GM23338 (cell line): ENCODE measurements around the gene MAP2K5. TPM values are rescaled to one million over a fixed set of nuclear protein-coding genes. Genes with fewer than 3 reads are reported as not detected.

Source experiments
- ATAC-seq: fragments of 200-7000 bp; cut with Tn5 transposase; 3 replicates; pipeline ENCODE4 v1.9.1; 2020
- DNase-seq: peaks from one replicate; pipeline ENCODE4 v3.0.0-alpha.2; 2015; ENCODE audit warnings: low spot score
- H2AFZ ChIP-seq: fragments of 200-600 bp; sonication (generic); 2 replicates; pipeline ENCODE4 v1.8.0; 2016; ENCODE audit warnings: antibody characterized with exemption, mild to moderate bottlenecking, moderate library complexity
- H3F3A ChIP-seq: fragments of 200-600 bp; sonication (generic); replicated peaks from 2 replicates; pipeline ENCODE4 v1.8.0; 2017; ENCODE audit warnings: antibody characterized with exemption, mixed run types, low read depth
- H3K27ac ChIP-seq: fragments of 200-600 bp; sonication (generic); 2 replicates; pipeline ENCODE4 v1.6.1; 2016; ENCODE audit warnings: low read depth
- H3K27me3 ChIP-seq: fragments of 200-600 bp; sonication (generic); 2 replicates; pipeline ENCODE4 v1.8.0; 2016; ENCODE audit warnings: mild to moderate bottlenecking, mixed run types, moderate library complexity; ENCODE audit not compliant: insufficient read depth
- H3K36me3 ChIP-seq: fragments of 200-600 bp; sonication (generic); 2 replicates; pipeline ENCODE4 v1.8.0; 2016; ENCODE audit warnings: mild to moderate bottlenecking; ENCODE audit not compliant: insufficient read depth
- H3K4me1 ChIP-seq: fragments of 200-600 bp; sonication (generic); 2 replicates; pipeline ENCODE4 v1.8.0; 2016; ENCODE audit warnings: mild to moderate bottlenecking, moderate library complexity; ENCODE audit not compliant: insufficient read depth
- H3K4me2 ChIP-seq: fragments of 200-600 bp; sonication (generic); 2 replicates; pipeline ENCODE4 v1.7.1; 2017; ENCODE audit warnings: mixed run types
- H3K4me3 ChIP-seq: fragments of 200-600 bp; sonication (generic); 2 replicates; pipeline ENCODE4 v1.6.1; 2016; ENCODE audit warnings: mixed run types
- H3K79me2 ChIP-seq: fragments of 200-600 bp; sonication (generic); replicated peaks from 2 replicates; pipeline ENCODE4 v1.8.0; 2017; ENCODE audit warnings: mild to moderate bottlenecking; ENCODE audit not compliant: insufficient read depth
- H3K9me2 ChIP-seq: fragments of 200-600 bp; sonication (generic); 2 replicates; pipeline ENCODE4 v1.8.0; 2017; ENCODE audit not compliant: insufficient read depth
- H4K20me1 ChIP-seq: fragments of 200-600 bp; sonication (generic); replicated peaks from 2 replicates; pipeline ENCODE4 v1.8.0; 2017; ENCODE audit warnings: mild to moderate bottlenecking; ENCODE audit not compliant: insufficient read depth
- H3K27ac Mint-ChIP-seq: 2 replicates; pipeline ENCODE4 v1.8.0; 2020; ENCODE audit warnings: inconsistent platforms, mild to moderate bottlenecking, moderate library complexity, mixed read lengths
- H3K27me3 Mint-ChIP-seq: 3 replicates; pipeline ENCODE4 v1.8.0; 2022; ENCODE audit warnings: low read depth, mild to moderate bottlenecking, moderate library complexity, mixed read lengths, inconsistent platforms; ENCODE audit not compliant: insufficient read depth, poor library complexity
- H3K36me3 Mint-ChIP-seq: 3 replicates; pipeline ENCODE4 v1.8.0; 2021; ENCODE audit warnings: low read depth, mild to moderate bottlenecking, inconsistent platforms, moderate library complexity, mixed read lengths
- H3K4me1 Mint-ChIP-seq: 3 replicates; pipeline ENCODE4 v1.8.0; 2020; ENCODE audit warnings: mild to moderate bottlenecking, inconsistent platforms, mixed read lengths
- H3K4me3 Mint-ChIP-seq: 3 replicates; pipeline ENCODE4 v1.8.0; 2021; ENCODE audit warnings: moderate library complexity, mild to moderate bottlenecking, inconsistent platforms, mixed read lengths
- H3K9me3 Mint-ChIP-seq: 3 replicates; pipeline ENCODE4 v1.8.0; 2020; ENCODE audit warnings: moderate library complexity, mild to moderate bottlenecking, inconsistent platforms, mixed read lengths
- CREB1 ChIP-seq: fragments of 250-450 bp; sonication (Bioruptor Pico); IDR thresholded peaks from 2 replicates; pipeline ENCODE4 v1.5.0; 2020; ENCODE audit warnings: low read depth, mild to moderate bottlenecking, moderate library complexity
- CTCF ChIP-seq, 2 experiments: fragments of 200-600 bp in 1 of 2; sonication (generic) in 1 of 2; conservative IDR thresholded peaks; 2 replicates each; pipeline versions ENCODE4 v1.5.1 to v1.6.1; 2016 to 2017; ENCODE audit warnings: antibody characterized with exemption in 2 of 2, low read depth in 2 of 2, mild to moderate bottlenecking in 2 of 2, moderate library complexity in 1 of 2
- ETS1 ChIP-seq: IDR thresholded peaks from 2 replicates; pipeline ENCODE4 v1.6.1; 2016; ENCODE audit warnings: antibody characterized with exemption
- EZH2 ChIP-seq: fragments of 200-600 bp; sonication (generic); IDR thresholded peaks from one replicate; pipeline ENCODE4 v1.8.0; 2017; ENCODE audit warnings: antibody characterized with exemption, mild to moderate bottlenecking, low read depth; ENCODE audit not compliant: unreplicated experiment
- JUNB ChIP-seq: IDR thresholded peaks from one replicate; pipeline ENCODE4 v1.6.1; 2016; ENCODE audit warnings: antibody characterized with exemption; ENCODE audit not compliant: unreplicated experiment
- NANOG ChIP-seq: IDR thresholded peaks from 2 replicates; pipeline ENCODE4 v1.6.1; 2016; ENCODE audit warnings: antibody characterized with exemption, borderline replicate concordance
- REST ChIP-seq: IDR thresholded peaks from one replicate; pipeline ENCODE4 v1.6.1; 2018; ENCODE audit warnings: antibody characterized with exemption; ENCODE audit not compliant: unreplicated experiment
- polyA plus RNA-seq: library from polyadenylated mRNA; unstranded; fragments of >200 nt; fragmentation: Nextera tagmentation; extraction: Ambion mirVana; gene quantifications from 2 replicates; pipeline ENCODE4 v1.2.1, GENCODE V29; 2016
- total RNA-seq: library from RNA; depleted of rRNA; stranded (reverse); fragments of >200 nt; shearing (Covaris generic); gene quantifications from 2 replicates; pipeline ENCODE4 v1.2.3, GENCODE V29; 2014

The MAP2K5 gene
- total and polyA plus RNA-seq, 2 experiments from 2014 or later = 6.5 to 13.6 TPM

GRCh38 chr15:67723294-67724024, 181.0 kb downstream of the MAP2K5 start (continued):
- no peak for TF ChIP-seq CTCF (conservative IDR thresholded peaks at IDR 0.05; ENCODE audit: low read depth in 2 of 2)
- no peak for TF ChIP-seq NANOG
- no peak for TF ChIP-seq EZH2
- no peak for TF ChIP-seq JUNB
- TF ChIP-seq CREB1 (CRISPR knock-in tag) = no peak
- no peak for TF ChIP-seq ETS1
- no peak for TF ChIP-seq REST

GRCh38 chr15:67724691-67725375, 182.3 kb downstream of the MAP2K5 start:
- H3K27me3 ChIP-seq = no peaks in the 10 kb centered on the region
- no peak for ATAC-seq
- peaks cover 8% of the 10 kb centered on the region for H3K4me1 Mint-ChIP-seq
- TF ChIP-seq REST = no peak

More at GRCh38 chr15:67724691-67725375, 182.3 kb downstream of the MAP2K5 start:
- Histone ChIP-seq H3K36me3 (no peaks in the 10 kb centered on the region), H3K4me3 (no peak overlapping the region), H3K79me2 (no peaks in the 10 kb centered on the region), H2AFZ (no peak overlapping the region), H3K4me1 (0 out of 2 replicates have a peak, but pooled peaks cover 4% of the 10 kb centered on the region), H3K4me2 (no peak overlapping the region), H3K27ac (no peak overlapping the region), H3K9me2 (no peaks in the 10 kb centered on the region), H3F3A (no peaks in the 10 kb centered on the region), H4K20me1 (no peaks in the 10 kb centered on the region)
- Mint-ChIP-seq H3K27me3 (no peaks in the 10 kb centered on the region), H3K27ac (no peak overlapping the region), H3K4me3 (no peak overlapping the region), H3K9me3 (no peaks in the 10 kb centered on the region), H3K36me3 (no peaks in the 10 kb centered on the region)
- no peak for DNase-seq
